ENCODE measurements around the gene AMHR2.
"Not testable (repeated sequence)": the region's sequence is repeated elsewhere in the genome, so short reads cannot be mapped to it uniquely, and the experiment has no call there.

AMHR2 gene

GRCh38 chr12:53423597-53423996 lies at the start of gene AMHR2:
AMHR2 (plus strand) TSS chr12:53423855; CDS start chr12:53423935, 80 bp downstream.
- no peak for DNase-seq

- not testable (repeated sequence) for DNase-seq
Measured at GRCh38 chr12:53374277-53374676, 49.4 kb upstream of the AMHR2 start.

- no peak for DNase-seq
Measured at GRCh38 chr12:53376747-53377146, 46.9 kb upstream of the AMHR2 start.

GRCh38 chr12:53378222-53378621 lies 45.4 kb upstream of the AMHR2 start:
- no peak for DNase-seq

DNA sequence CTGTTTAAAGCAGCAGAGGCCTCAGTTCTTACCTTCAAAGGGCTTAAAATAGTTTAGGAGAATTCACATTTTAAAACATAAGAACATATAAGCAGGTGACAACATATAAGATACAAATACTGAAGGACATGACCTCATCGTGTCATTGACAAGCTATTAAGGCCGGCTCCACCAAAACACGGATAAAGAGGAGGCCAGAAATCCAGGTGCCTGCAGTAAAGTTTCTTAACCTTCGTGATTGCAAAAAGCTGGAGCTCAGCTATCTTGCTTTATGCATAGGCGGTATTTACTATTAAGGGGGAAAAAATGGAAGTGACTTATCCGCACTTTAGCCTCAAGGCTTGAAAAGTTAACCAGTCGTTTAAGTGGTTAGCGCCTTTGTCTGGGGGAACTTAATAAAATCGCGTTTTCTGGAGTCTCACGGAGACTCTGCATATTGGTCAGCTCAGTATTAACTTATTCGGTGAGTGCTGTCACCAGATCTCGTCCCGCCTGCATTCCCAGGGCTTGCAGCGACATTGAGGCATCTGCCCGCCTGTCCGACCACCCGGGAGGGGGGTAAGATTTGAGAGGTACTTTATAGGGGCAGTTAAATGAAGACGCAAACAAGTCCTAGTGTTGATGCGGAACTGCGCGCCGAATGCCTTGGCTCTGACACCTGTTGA lies 44.8 kb upstream of the AMHR2 start:
- DNase-seq: peak; percentile 8

DNA sequence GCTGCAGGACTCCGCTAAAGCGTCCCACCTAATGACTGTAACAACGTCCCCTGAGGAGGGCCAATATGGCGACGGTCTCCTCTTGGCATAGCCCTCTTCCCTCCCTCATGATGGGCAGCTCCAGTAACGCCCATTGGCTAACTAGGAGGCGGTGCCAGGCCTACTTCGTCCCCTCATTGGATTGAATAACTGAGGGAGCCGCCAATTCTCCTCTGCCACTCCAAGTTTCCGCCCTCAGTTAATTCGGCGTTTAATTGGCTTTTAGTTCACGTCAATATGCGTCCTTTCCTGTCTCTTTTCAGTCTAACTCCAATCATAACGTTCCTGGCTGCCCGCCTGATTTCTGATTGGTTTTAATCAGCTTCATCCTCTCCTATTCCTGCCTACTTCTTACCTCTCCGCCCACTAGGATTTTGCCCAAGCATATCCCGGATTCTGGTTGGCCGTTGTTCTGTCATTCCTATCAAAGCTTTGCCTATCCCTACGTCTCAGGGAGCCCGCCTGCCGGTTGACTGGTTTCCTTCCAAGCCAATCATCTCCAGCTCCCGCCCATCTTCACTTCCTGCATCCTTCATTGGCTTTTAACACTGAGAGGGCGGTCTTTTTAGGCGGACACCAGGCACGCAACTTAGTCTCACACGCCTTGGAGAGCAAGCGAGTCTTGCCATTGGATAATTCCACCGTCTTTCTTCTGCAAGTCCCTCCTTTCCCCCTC lies 44.1 kb upstream of the AMHR2 start:
- peak; percentile 100 for DNase-seq

DNA sequence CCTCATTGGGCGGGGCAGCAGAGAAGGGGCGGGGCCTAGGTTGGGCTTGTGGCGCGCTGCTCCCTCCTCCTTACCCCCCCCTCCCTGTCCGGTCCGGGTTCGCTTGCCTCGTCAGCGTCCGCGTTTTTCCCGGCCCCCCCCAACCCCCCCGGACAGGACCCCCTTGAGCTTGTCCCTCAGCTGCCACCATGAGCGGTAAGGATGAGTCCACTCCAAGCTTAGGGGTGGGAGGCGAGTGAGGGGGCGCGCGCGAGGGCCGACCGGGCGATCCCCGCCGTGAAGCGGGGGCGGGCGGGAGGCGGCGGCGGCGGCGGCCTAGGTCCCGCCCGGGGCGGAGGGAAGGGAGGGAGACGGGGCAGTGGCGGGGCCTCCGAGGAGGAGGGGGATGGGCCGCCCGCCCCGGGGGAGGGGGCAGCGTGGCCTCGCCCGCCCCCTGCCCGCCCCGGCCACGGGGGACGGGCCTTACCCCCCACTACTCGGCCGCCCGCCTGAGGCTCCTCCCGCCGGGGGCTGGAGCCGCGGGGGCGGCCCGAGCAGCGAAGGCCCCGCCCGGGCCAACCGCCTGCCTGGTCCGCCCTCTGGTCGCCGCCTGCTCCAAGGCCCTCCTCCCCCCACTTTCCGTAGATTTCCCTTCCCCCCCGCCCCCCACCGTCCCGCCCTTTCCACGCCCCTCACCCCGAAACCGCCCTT lies 43.4 kb upstream of the AMHR2 start, which contains the start of gene SP1:
TSS of gene SP1 (plus strand) at position 73 of the 690 bp plus-strand sequence. CDS start at position 189, 116 bp downstream.
- DNase-seq: peak; percentile 90

- DNase-seq: no peak
Measured at GRCh38 chr12:53380794-53381730, 42.6 kb upstream of the AMHR2 start.

DNA sequence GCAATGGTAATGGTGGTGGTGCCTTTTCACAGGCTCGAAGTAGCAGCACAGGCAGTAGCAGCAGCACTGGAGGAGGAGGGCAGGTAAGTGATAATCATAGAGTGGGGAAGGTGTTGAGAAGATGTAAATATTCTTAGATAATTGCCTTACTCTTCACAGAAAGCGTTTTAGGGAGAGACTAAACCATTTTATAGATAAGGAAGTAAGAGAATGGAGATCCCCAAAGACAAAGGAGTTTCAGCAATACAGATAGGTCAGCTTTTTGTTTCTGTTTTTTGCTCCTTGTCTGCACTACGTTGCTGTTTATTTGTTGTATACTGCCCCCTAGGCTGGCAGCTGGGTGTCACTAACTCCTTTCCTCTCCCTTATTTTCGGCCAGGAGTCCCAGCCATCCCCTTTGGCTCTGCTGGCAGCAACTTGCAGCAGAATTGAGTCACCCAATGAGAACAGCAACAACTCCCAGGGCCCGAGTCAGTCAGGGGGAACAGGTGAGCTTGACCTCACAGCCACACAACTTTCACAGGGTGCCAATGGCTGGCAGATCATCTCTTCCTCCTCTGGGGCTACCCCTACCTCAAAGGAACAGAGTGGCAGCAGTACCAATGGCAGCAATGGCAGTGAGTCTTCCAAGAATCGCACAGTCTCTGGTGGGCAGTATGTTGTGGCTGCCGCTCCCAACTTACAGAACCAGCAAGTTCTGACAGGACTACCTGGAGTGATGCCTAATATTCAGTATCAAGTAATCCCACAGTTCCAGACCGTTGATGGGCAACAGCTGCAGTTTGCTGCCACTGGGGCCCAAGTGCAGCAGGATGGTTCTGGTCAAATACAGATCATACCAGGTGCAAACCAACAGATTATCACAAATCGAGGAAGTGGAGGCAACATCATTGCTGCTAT lies 41.7 kb upstream of the AMHR2 start:
- DNase-seq: peak; percentile 5

DNA sequence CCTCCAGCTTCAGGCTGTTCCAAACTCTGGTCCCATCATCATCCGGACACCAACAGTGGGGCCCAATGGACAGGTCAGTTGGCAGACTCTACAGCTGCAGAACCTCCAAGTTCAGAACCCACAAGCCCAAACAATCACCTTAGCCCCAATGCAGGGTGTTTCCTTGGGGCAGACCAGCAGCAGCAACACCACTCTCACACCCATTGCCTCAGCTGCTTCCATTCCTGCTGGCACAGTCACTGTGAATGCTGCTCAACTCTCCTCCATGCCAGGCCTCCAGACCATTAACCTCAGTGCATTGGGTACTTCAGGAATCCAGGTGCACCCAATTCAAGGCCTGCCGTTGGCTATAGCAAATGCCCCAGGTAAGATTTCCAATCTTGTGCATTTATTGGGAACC lies 40.4 kb upstream of the AMHR2 start:
- DNase-seq: no peak

DNA sequence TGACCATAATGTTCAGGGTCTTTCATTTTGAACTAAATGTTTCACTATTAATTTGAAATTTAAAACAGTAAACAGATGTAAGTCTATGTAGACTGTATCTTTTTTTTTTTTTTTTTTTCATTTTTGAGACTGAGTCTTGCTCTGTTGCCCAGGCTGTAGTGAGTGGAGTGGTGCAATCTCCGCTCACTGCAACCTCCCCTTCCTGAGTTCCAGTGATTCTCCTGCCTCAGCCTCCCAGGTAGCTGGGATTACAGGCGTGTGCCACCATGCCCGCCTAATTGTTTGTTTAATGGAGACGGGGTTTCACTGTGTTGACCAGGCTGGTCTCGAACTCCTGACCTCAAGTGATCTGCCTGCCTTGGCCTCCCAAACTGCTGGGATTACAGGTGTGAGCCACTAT lies 37.3 kb upstream of the AMHR2 start:
- not testable (repeated sequence) for DNase-seq

GRCh38 chr12:53388932-53389331 lies 34.7 kb upstream of the AMHR2 start:
- DNase-seq: no peak

DNA sequence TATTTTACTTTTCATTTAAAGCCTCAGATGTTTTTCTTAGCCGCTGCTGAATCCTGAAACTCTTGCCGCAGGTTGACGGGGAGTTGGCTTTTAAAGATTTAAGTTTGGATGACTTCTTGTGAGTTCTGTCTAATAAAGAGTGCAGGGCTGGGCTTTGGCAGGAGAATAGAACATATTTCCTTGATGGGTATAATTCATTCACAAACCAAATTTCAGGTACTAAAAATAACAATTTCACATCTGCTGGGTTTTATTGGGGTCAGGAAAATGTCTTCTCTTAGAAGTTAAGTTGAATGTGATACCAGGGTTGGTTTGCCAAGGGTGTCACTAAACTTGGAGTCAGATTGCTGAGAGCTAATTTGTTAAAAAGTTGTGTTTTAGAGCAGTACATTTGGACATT lies 34.0 kb upstream of the AMHR2 start:
- DNase-seq: no peak

DNA sequence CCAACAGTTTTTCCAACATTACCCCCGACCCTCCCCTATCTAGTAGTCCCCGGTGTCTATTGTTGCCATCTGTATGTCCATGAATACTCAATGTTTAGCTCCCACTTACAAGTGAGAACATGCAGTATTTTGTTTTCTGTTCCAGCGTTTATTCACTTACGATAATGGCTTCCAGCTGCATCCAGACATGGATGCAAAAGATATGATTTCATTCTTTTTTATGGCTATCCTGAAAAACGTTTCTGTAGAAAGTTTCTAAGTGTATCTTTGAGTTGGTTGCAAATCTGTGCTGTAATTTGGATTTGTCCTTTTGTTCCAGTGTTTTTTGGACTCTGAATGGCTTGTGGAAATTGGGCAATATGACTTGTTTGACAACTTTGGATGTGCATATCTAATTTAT lies 31.9 kb upstream of the AMHR2 start:
- no peak for DNase-seq

DNA sequence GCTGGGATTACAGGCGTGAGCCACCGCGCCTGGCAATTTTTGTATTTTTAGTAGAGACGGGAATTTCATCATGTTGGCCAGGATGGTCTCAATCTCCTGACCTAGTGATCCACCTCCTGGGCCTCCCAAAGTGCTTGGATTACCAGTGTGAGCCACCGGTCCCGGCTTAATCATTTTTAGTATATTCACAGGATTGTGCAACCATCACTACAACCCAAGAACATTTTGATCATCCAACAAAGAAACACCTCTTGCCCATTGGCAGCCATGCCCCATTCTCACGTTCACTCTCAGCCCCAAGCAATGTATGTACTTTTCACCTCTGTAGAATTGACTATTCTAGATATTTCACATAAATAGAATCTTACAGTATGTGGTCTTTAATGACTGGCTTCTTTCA lies 23.8 kb upstream of the AMHR2 start:
- no peak for DNase-seq

GRCh38 chr12:53402351-53402750 lies 21.3 kb upstream of the AMHR2 start:
- not testable (repeated sequence) for DNase-seq

DNA sequence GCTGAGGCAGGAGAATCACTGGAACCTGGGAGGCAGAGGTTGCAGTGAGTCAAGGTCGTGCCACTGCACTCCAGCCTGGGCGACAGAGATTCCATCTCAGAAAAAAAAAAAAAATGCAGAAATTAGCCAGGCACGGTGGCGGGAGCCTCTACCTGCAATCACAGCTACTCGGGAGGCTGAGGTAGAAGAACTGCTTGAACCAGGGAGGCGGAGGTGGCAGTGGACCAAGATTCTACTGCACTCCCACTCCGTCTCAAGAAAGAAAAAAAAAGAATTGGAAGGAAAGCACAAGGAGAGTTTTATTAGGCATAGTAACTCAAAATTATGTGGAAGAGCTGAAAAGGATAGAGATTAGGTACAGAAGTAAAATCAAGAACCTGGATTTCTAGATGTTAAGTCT lies 20.8 kb upstream of the AMHR2 start:
- no peak for DNase-seq

DNA sequence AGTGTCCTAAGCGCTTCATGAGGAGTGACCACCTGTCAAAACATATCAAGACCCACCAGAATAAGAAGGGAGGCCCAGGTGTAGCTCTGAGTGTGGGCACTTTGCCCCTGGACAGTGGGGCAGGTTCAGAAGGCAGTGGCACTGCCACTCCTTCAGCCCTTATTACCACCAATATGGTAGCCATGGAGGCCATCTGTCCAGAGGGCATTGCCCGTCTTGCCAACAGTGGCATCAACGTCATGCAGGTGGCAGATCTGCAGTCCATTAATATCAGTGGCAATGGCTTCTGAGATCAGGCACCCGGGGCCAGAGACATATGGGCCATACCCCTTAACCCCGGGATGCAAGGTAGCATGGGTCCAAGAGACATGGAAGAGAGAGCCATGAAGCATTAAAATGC lies 12.7 kb upstream of the AMHR2 start:
- no peak for DNase-seq

- DNase-seq: no peak
Measured at GRCh38 chr12:53413485-53414204, 10.0 kb upstream of the AMHR2 start.

GRCh38 chr12:53414756-53415417 lies 8.8 kb upstream of the AMHR2 start:
- no peak for DNase-seq
